Head of caudate nucleus (tissue), 42 donors: Measurements from ENCODE around the gene APOBEC3F.
"Not testable (repeated sequence)": the region's sequence is repeated elsewhere in the genome, so short reads cannot be mapped to it uniquely, and the experiment has no call there.

Experiments
- DNase-seq, 42 donors: peaks; one replicate each; pipeline versions ENCODE4 v3.0.0 to v3.0.0-alpha.2; 2020 to 2021; ENCODE audit warnings: mixed read lengths in 7 of 42
- intact Hi-C: fragments of 100-400 bp; cut with DNase I; formaldehyde crosslinking; loops from one replicate; pipeline ENCODE4 v1.15.0; 2022

APOBEC3F gene

DNA sequence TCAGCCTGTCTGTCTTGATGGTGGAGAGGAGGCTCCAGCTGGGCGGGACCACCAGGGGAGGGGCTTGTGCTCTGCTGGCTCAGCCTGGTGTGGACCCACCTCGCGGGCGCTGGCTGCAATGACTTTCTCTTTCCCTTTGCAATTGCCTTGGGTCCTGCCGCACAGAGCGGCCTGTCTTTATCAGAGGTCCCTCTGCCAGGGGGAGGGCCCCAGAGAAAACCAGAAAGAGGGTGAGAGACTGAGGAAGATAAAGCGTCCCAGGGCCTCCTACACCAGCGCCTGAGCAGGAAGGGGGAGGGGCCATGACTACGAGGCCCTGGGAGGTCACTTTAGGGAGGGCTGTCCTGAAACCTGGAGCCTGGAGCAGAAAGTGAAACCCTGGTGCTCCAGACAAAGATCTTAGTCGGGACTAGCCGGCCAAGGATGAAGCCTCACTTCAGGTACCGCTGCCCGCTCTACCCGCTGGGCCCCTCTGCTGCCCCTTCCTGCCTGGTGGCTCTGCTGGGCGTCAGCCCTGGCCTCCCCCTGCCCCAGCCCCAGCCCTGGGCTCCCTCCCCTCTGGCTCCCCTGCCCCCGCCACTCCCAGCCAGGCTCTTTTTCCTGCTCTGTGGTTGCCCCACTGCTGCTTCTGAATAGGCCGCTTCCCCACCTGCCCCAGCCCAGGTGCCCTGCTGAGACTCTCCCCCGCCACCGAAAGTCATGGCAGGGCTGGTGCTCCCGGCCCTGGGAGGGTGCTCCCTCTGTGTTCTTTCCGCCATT lies at the start of gene APOBEC3F:
Gene APOBEC3F (plus strand): TSS at position 327 of the 759 bp plus-strand sequence. CDS start 97 bp downstream, at position 424.
- intact Hi-C loops = not testable (repeated sequence)
- peak in 15 of 42 donors; percentile 4 to 59 (median 15) for DNase-seq

DNA sequence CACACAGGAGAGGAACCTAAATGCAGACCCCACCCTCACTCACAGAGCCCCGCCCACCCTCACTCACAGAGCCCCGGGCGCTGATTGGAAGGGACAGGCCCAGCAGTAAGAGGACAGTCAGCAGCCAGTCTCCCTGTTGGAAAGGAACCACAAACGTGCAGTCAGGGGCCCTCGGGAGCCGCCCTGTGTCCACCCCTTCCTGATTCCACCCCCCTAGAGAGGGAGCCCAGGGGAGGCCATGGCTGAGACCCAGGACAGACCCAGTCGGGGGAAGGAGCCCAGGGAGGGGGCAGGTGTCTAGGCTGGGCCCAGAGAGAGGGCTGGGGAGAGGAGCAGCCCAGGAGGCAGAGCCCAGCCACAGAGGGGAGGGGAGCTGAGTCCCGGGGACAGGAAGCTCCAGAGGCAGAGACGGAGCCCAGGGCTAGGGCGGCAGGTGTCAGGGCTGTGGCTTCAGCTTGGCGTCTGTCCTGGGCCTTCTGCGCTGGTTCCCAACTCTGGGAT lies 47.7 kb upstream of the APOBEC3F start:
- DNase-seq, intact Hi-C loops: not testable (repeated sequence)

DNA sequence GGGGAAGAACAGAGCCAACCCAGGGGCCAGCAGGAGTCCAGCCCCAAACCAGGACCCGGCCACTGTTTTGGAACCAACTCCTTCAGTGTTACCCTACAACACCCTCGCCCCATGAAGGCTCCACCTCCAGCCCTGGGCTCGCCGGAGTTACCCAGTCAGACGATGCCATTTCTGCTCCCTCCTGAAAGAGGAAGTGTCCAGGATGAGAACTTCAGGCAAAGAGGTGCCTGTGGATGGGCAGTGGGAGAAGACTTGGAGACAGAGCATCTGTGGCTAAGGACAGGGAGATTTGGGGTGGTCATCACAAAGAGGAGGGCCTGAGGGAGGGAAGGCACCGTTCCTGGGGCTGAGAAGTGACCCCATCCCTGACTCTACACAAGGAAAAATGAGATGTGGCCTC lies 44.6 kb upstream of the APOBEC3F start:
- intact Hi-C loops = no loop called here
- no peak for DNase-seq

DNA sequence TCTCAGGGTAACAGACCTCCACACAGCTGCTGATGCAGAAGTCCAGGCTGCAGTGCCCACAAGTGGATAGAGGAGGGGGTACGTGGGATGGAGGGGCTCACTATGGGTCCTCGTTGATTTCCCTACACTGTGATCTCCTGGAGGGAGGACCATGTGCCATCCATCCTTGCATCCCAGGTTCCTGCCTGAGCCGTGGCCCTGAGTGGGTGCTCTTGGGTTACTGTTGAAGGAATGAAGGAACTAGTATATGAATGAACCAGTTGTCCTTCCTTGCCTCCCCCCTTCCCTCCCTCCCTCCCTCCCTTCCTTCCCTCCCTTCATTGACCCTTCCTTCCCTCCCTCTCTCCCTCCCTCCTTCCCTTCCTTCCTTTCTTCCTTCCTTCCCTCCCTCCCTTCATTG lies 43.1 kb upstream of the APOBEC3F start:
- intact Hi-C loops = no loop called here
- no peak for DNase-seq

DNA sequence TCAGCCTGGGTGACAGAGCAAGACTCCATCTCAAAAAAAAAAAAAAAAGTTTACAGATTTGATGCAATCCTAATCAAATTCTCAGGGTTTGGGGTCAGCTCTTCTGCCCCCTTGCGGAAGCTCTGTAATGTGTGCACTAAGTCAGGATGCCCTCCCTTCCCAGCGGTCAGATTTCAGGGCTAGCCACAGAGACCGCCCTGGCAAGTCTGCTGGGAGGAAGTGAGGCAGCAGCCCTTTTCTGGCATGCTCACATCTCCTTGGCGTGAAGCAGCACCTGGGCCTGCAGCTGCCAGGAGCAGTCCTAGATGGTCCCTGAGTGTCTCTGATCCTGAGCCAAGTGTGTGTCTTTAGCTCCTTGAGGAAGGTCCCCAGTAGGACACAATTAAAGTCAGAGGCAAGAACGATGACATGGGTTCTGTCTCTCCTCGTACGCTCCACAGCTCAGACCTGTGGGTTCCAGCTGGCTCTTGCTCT lies 37.5 kb upstream of the APOBEC3F start:
- peak in 41 of 42 donors; percentile 26 to 84 (median 61) for DNase-seq
- intact Hi-C loops = loop anchor here (10.0 kb wide), 1 partner anchor 128 kb away; the partner anchor contains the start of gene CBX6

DNA sequence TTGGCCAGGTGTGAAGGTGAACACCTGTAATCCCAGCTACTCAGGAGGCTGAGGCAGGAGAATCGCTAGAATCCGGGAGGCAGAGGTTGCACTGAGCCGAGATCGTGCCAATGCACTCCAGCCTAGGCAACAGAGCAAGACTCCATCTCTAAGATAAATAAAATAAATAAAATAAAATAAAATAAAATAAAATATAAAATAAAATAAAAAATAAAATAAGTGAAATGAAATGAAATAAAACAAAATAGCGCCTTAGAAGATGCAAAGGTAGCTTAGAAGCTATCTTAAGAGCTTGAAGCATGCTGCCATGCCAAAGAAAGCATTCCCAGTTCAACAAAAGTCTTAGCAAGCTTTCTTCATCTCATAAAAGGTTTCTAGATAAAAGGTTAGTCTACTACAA lies 33.5 kb upstream of the APOBEC3F start:
- DNase-seq = no peak
- intact Hi-C loops = loop anchor here (10.0 kb wide), 1 partner anchor 132 kb away; the partner anchor contains the start of gene CBX6

DNA sequence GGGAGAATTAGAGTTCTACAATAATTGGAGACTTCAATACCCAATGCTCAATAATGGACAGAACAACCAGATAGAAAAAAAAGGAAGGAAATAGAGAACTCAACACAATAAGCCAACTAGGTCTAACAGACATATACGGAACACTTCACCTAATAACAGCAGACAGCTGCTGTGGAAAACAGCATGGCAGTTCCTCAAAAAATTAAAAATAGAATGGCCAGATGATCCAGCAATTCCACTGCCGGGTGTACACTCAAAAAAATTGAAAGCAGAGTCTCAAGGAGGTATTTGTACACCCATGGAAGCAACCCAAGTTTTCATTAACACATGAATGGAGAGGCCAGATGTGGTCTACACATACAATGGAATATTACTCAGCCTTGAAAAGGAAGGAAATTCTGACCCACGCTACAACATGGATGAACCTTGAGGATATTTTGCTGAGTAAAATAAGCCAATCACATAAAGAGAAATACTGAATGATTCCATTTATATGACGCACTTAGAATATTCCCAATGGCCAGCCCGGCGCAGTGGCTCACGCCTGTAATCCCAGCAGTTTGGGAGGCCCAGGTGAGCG lies 32.3 kb upstream of the APOBEC3F start:
- not testable (repeated sequence) for DNase-seq
- intact Hi-C loops = loop anchor here (10.0 kb wide), 1 partner anchor 134 kb away; the partner anchor contains the start of gene CBX6

DNA sequence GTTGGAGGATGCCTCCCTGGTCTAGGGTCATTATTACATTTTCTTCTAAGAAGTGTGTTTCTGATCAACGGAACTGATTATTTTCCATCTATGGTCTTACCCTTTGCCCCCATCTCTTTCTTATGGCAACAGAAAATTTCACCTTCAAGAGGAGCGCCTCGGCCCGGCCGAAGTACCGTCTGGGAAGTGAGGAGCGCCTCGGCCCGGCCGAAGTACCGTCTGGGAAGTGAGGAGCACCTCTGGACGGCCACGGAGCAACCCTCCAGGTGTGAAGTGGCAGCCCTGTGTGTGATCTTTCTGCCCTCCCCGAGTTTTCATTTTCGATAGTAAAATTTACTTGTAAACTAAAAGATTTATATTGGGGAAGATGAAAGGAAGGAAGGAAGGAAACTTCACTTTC lies 29.7 kb upstream of the APOBEC3F start:
- intact Hi-C loops = no loop called here
- no peak for DNase-seq

DNA sequence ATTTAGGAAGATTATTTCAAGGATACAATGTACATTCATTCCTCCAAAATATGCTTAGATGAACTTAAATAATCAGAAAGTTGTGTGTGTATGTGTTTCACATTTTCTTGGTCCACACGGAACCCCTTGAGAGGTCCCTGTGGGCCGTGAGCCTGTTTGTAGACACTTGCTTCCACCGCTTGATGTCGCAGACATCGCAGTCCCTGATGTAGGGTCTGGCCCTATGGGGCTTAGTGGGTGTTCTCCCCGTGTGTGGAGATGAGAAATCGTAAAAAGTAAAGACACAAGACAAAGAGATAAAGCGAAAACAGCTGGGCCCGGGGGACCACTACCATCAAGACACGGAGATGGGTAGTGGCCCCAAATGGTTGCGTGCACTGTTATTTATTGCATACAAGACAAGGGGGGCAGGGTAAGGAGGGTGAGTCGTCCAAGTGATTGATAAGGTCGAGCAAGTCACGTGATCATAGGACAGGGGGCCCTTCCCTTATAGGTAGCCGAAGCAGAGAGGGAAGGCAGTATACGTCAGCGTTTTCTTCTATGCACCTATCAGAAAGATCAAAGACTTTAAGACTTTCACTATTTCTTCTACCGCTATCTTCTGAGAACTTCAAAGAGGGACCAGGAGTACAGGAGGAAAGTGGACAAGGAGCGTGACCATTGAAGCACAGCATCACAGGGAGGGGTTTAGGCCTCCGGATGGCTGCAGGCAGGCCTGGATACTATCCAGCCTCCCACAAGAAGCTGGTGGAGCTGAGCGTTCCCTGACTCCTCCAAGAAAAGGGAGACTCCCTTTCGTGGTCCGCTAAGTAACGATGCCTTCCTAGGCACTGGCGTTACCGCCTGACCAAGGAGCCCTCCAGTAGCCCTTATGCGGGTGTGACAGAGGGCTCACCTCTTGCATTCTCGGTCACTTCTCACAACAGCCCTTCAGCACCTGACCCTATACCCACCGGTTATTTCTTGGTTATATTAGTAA lies 27.8 kb upstream of the APOBEC3F start:
- intact Hi-C loops = no loop called here
- DNase-seq = no peak

DNA sequence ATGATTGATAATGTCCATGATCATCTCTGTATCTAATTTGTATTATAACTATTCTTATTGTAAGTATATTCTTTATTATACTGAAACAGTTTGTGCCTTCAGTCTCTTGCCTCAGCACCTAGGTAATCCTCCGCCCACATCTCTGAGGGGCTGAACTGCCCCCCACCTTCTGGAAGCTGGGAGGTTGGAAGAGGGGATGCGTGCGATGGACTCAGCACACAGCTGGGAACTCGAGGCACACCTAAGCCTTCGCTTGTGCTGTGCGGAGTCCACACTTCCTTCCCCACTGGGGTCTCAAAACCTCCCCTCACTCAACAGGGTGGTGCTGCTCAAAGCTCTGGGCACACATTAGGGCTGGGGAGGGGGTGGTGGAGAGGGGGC lies 27.1 kb upstream of the APOBEC3F start:
- intact Hi-C loops, DNase-seq: not testable (repeated sequence)

DNA sequence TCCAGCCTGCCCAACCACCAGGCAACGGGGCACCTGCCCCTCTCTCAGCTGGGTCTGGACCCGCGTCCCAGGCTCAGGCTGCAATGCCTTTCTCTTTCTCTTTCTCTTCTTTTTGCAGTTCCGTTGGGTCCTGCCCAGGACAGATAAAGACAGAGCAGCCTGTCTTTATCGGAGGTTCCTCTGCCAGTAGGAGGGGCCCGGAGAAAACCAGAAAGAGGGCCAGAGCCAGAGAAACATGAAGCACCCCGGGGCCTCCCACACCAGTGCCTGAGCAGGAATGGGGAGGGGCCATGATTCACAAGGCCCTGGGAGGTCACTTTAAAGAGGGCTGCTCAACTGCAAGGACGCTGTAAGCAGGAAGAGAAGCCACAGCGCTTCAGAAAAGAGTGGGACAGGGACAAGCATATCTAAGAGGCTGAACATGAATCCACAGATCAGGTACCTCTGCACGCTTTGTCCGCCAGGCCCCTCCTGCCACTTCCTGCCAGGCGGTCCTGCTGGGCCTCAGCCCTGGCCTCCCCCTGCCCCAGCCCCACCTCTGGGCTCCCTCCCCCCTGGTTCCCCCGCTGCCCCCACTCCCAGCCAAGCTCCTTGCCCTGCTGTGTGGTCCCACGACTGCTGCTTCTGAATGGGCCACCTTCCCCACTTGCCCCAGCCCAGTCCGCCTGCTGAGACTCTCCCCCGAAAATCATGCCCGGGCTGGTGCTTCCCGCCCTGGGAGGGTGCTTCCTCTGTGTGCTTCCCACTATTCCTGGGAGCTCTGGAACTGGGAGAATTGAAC lies 26.5 kb upstream of the APOBEC3F start, which contains the start of gene APOBEC3C:
Gene APOBEC3C (plus strand): TSS at position 316 of the 781 bp plus-strand sequence. CDS start 106 bp downstream, at position 422.
- intact Hi-C loops = no loop called here
- DNase-seq = peak in 39 of 42 donors; percentile 9 to 63 (median 40)

DNA sequence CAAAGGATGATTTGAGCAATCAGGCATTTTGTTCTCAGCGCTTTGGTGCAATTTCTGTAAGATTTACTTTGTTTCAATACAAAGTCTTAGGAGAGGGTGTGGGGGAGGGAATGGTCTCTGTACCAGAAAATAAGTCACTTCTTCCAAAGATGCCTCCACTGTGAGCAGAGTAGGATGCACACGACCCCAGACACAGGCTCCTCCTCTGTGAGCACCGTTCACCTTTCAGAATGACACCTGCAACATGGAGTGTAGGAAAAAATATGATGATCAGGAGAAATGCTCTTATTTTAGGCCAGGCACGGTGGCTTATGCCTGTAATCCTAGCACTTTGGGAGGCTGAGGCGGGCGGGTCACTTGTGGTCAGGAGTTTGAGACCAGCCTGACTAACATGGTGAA lies 25.9 kb upstream of the APOBEC3F start:
- DNase-seq, intact Hi-C loops: not testable (repeated sequence)

DNA sequence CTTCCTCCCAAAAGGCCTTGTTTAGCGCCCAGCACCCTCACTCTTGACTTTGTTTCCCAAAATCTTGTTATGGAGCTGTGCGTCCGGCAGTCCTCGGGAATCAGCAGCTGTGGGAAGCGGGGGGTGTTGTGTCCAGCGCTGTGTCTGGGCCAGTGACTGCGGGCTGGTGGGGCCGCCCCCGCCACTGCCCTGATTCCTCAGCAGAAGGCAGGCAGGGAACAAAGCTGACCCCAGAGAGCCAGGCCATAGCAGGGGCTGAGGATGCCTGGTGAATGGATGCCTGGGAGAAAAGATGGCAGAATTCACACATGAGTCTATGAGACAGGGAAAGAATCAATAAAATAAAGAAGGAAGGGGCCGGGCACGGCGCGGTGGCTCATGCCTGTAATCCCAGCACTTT lies 24.1 kb upstream of the APOBEC3F start:
- no peak for DNase-seq
- intact Hi-C loops = no loop called here

DNA sequence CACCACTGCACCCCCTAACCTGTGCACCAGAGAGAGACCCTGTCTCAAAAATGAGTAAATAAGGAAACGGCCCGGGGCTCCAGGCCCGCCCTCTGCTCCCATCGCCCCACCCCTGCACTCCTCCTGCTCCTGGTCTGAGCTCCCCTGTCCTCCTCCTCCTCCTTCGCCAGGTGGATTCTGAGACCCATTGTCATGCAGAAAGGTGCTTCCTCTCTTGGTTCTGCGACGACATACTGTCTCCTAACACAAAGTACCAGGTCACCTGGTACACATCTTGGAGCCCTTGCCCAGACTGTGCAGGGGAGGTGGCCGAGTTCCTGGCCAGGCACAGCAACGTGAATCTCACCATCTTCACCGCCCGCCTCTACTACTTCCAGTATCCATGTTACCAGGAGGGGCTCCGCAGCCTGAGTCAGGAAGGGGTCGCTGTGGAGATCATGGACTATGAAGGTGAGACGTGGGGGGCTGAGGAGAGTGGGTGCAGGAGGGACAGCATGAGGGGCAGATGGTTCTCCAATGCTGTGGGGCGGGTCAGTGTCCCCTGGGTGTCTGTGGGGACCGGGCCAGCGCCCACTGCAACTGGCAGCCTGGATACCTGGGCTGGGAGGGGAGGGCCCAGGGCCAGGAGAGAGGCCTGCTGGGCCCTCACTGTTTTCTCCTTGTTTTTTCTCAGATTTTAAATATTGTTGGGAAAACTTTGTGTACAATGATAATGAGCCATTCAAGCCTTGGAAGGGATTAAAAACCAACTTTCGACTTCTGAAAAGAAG lies 22.9 kb upstream of the APOBEC3F start:
- DNase-seq = no peak
- intact Hi-C loops = no loop called here

DNA sequence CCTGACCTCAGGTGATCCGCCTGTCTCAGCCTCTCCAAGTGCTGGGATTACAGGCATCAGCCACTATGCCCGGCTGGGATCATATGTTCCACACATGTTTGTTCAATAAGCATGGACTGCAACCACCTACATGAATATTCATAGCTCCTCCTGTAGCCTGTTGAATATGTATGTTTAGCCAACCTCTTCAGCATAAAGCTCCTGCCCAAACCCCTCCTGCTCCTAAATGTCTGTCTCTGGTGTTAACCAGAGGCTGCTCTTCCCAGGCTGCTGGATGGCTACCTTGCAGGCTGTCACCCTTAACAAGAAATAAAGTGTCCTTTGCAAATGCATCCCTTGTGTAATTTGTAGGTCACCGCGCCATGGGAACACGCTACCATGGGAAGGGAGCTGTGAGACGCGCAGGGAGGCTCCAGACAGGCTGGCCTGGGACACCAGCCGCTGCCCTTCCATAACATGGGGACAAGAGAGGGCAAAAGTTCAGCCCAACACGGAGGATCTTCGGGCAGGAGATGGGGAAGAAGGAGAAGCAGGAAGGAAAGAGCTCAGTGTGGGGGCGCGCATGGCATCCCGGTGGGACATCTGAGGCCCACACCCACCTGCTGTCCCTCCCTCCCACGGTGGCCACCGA lies 20.5 kb upstream of the APOBEC3F start:
- DNase-seq, intact Hi-C loops: not testable (repeated sequence)

DNA sequence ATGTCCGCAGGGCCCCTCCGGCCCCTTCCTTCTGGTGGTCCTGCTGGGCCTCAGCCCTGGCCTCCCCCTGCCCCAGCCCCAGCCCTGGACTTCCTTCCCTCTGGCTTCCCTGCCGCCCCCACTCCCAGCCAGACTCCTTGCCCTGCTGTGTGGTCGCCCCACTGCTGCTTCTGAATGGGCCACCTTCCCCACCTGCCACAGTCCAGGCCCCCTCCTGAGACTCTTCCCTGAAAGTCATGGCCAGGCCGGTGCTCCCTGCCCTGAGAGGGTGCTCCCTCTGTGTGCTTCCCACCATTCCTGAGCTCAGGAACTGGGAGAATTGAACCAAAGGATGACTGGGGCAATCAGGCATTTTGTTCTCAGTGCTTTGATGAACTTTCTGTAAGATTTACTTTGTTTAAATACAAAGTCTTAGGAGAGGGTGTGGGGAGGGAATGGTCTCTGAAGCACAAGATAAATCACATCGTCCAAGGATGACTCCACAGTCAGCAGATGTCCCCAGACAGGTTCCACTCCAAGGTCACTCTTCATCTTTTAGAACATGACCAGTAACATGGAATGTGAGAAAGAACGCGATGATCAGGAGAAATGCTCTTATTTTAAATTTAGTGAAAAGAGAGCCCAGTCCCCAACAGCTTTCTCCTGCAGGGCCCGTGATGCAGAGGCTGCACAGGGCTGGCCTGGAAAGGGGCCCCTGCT lies 19.0 kb upstream of the APOBEC3F start:
- intact Hi-C loops = no loop called here
- no peak for DNase-seq
